ENCODE data around the gene TUBGCP6.

DNA sequence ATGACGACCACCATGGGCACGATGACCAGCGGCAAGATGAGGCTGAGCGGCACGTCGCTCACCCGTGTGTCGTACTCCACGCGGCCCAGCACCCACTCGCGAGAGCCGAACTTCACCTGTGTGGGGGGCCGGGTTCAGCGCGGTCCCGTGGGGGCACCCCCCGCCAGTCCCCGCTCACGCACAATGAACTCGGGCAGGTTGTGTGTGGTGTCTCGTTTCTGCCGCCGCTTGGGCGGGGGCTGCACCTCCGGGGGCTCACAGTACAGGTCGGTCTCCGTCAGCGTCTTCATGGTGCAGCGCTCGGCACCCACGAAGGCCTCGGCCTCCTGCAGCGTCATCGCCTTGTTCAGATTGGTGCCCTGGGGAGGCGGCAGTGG is 36.5 kb upstream of the TUBGCP6 start:
- TF ChIP-seq, protein P1, sequence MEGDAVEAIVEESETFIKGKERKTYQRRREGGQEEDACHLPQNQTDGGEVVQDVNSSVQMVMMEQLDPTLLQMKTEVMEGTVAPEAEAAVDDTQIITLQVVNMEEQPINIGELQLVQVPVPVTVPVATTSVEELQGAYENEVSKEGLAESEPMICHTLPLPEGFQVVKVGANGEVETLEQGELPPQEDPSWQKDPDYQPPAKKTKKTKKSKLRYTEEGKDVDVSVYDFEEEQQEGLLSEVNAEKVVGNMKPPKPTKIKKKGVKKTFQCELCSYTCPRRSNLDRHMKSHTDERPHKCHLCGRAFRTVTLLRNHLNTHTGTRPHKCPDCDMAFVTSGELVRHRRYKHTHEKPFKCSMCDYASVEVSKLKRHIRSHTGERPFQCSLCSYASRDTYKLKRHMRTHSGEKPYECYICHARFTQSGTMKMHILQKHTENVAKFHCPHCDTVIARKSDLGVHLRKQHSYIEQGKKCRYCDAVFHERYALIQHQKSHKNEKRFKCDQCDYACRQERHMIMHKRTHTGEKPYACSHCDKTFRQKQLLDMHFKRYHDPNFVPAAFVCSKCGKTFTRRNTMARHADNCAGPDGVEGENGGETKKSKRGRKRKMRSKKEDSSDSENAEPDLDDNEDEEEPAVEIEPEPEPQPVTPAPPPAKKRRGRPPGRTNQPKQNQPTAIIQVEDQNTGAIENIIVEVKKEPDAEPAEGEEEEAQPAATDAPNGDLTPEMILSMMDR (IDR thresholded peaks at IDR 0.05) = no peak
- no peak for TF ChIP-seq POLR2A (IDR thresholded peaks at IDR 0.05)
